ENCODE measurements around the gene ZNF526. TPM values are rescaled to one million over a fixed set of nuclear protein-coding genes. Genes with fewer than 3 reads are reported as not detected.

The ZNF526 gene
- total and polyA plus RNA-seq, 2 donors (not counting 1 experiment from before 2014, with no cell fraction given), result 4.9 to 21.3 TPM

DNA sequence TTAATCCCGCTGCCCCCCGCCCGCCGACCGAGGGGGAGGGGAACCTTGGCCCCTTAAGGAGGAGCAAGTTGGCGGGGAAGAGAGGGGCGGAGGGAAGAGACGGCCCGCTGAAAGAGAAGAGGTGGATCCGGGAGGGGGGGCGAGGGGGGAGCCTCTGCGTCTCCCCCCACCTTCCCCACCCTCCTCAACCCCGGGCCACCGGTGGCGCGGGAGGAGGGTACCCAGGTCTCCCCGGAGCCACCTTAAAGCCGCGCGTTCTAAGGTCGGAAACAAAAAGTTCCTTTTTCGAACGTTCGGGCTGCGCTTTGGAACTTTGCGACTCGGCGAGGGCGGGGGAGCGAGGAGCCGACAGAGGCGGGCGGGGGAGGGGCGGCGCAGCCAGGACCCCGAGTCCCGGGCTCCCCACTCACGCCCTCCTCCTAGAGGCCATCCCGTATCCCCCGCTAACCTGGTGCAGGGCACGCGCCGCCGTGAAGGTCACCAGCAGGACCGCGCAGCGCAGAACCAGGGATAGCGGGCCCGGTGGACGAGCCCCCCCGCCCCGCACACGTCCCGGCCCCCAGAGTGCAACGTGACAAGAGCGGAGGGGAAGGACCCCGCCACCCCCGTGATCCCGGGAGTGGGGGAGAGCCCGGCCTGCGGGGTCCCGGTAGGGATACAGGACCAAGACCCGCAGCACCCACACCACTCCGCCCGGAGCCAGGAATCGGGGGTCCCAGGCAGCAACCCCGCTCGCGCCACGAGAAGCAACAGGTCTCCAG lies 34.2 kb downstream of the ZNF526 start:
- Histone ChIP-seq H3K4me1 (ENCODE audit: control insufficient read depth in 2 of 2, insufficient read depth in 2 of 2, low read length in 2 of 2) (peaks cover 23 to 41% of the 10 kb centered on the region in 2 donors), H3K36me3 (replicated peaks in 1 of 2; ENCODE audit: control extremely low read depth in 1 of 2, control insufficient read depth in 1 of 2, extremely low read depth in 1 of 2, insufficient read depth in 2 of 2, low read length in 1 of 2) (peaks cover 2 to 10% of the 10 kb centered on the region in 2 experiments), H3K9me3 (ENCODE audit: control extremely low read depth in 1 of 3, control insufficient read depth in 2 of 3, insufficient read depth in 1 of 3, low read length in 2 of 3) (no peaks in the 10 kb centered on the region), H3K4me3 (ENCODE audit: control extremely low read depth in 1 of 5, extremely low read depth in 1 of 5, insufficient read depth in 1 of 5, low read depth in 2 of 5, low read length in 4 of 5) (peak overlapping the region; percentile 35 to 100 (median 99)), H3K4me2 (replicated peaks; ENCODE audit: low read depth, low read length, poor library complexity, severe bottlenecking) (peak overlapping the region; percentile 99), H4K20me1 (ENCODE audit: control insufficient read depth, insufficient read depth, low read length, poor library complexity, severe bottlenecking) (peaks cover 26% of the 10 kb centered on the region), H3K79me2 (ENCODE audit: control insufficient read depth, insufficient read depth, low read length) (peaks cover 30% of the 10 kb centered on the region), H2AFZ (ENCODE audit: insufficient read depth, low read depth, low read length, poor library complexity, severe bottlenecking) (peak overlapping the region; percentile 22), H3K27ac (ENCODE audit: low read length in 2 of 2) (peak overlapping the region; percentile 85 to 94), H3K9ac (ENCODE audit: low read length) (peak overlapping the region; percentile 95), H3K27me3 (replicated peaks in 1 of 4; ENCODE audit: control extremely low read depth in 1 of 4, control insufficient read depth in 3 of 4, insufficient read depth in 4 of 4, low read length in 3 of 4) (peaks cover 0 to 4% (median 0%) of the 10 kb centered on the region in 4 experiments)
- ChIA-PET CTCF (interaction anchor here (0.6 to 1.0 kb wide), 2 partner anchors 10 to 25 kb away, joined by 3 read pairs; no protein-coding TSS in a partner anchor), POLR2A (no interaction called here)
- H3K27ac Mint-ChIP-seq, result peak overlapping the region; percentile 96
- intact Hi-C loops (cut with micrococcal nuclease), result loop anchor here (1.0 kb wide), 2 partner anchors 11 to 29 kb away; no protein-coding TSS in a partner anchor
- no peaks in the 10 kb centered on the region for H3K27me3 Mint-ChIP-seq
- H3K9me3 Mint-ChIP-seq (ENCODE audit: insufficient read depth), result no peaks in the 10 kb centered on the region
- ATAC-seq (ENCODE audit: low read depth), result peak; percentile 53
- peak overlapping the region; percentile 85 for H3K4me3 Mint-ChIP-seq
- TF ChIP-seq, protein P1, sequence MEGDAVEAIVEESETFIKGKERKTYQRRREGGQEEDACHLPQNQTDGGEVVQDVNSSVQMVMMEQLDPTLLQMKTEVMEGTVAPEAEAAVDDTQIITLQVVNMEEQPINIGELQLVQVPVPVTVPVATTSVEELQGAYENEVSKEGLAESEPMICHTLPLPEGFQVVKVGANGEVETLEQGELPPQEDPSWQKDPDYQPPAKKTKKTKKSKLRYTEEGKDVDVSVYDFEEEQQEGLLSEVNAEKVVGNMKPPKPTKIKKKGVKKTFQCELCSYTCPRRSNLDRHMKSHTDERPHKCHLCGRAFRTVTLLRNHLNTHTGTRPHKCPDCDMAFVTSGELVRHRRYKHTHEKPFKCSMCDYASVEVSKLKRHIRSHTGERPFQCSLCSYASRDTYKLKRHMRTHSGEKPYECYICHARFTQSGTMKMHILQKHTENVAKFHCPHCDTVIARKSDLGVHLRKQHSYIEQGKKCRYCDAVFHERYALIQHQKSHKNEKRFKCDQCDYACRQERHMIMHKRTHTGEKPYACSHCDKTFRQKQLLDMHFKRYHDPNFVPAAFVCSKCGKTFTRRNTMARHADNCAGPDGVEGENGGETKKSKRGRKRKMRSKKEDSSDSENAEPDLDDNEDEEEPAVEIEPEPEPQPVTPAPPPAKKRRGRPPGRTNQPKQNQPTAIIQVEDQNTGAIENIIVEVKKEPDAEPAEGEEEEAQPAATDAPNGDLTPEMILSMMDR (IDR thresholded peaks at IDR 0.05), result no peak
- TF ChIP-seq EZH2 (IDR thresholded peaks at IDR 0.05; ENCODE audit: borderline replicate concordance, insufficient read depth, low read depth, low read length, poor library complexity, severe bottlenecking), result no peak
- peak; percentile 91 for DNase-seq
- peaks cover 26% of the 10 kb centered on the region for H3K4me1 Mint-ChIP-seq
- WGBS (ENCODE audit: insufficient coverage), result under 1% methylated on average over 42 of the region's 70 CpGs

Data from B cell (primary cell).